HEK293 (cell line): ENCODE data around the gene DUSP16.

Source experiments
- CTCF ChIP-seq: fragments of 450-650 bp; formaldehyde crosslinking; IDR thresholded peaks from 2 replicates; pipeline ENCODE4 v1.5.1; 2016; ENCODE audit warnings: missing biosample characterization, missing genetic modification characterization
- FEZF1 ChIP-seq: fragments of 450-650 bp; formaldehyde crosslinking; IDR thresholded peaks from 2 replicates; pipeline ENCODE4 v1.5.1; 2016; ENCODE audit warnings: missing biosample characterization, missing genetic modification characterization
- PBX3 ChIP-seq: sonication (generic); formaldehyde crosslinking; IDR thresholded peaks from 2 replicates; pipeline ENCODE4 v1.8.1; 2022; ENCODE audit warnings: mild to moderate bottlenecking, moderate library complexity, missing genetic modification reagents
- REST ChIP-seq: fragments of 450-650 bp; formaldehyde crosslinking; IDR thresholded peaks from 2 replicates; pipeline ENCODE4 v1.5.1; 2016; ENCODE audit warnings: missing biosample characterization, missing genetic modification characterization
- SP2 ChIP-seq: fragments of 450-650 bp; formaldehyde crosslinking; IDR thresholded peaks from 2 replicates; pipeline ENCODE4 v1.5.1; 2016; ENCODE audit warnings: missing biosample characterization, missing genetic modification characterization
- ZNF423 ChIP-seq: fragments of 450-650 bp; formaldehyde crosslinking; IDR thresholded peaks from 2 replicates; pipeline ENCODE4 v1.5.1; 2016; ENCODE audit warnings: missing biosample characterization, missing genetic modification characterization
- ZNF521 ChIP-seq: fragments of 450-650 bp; formaldehyde crosslinking; IDR thresholded peaks from 2 replicates; pipeline ENCODE4 v1.5.1; 2017; ENCODE audit warnings: missing biosample characterization, mild to moderate bottlenecking, missing genetic modification characterization

GRCh38 chr12:12501121-12501520, 61.5 kb downstream of the DUSP16 start:
- TF ChIP-seq ZNF423 (tag by site-specific recombination) (no peak), CTCF (no peak), ZNF521 (no peak), SP2 (tag by site-specific recombination) (no peak), FEZF1 (tag by site-specific recombination) (no peak), PBX3 (CRISPR knock-in tag) (no peak), REST (tag by site-specific recombination) (no peak)
